Measurements from ENCODE around the gene IL17RE. TPM values are rescaled to one million over a fixed set of nuclear protein-coding genes. Genes with fewer than 3 reads are reported as not detected.
"Not testable (repeated sequence)": the region's sequence is repeated elsewhere in the genome, so short reads cannot be mapped to it uniquely, and the experiment has no call there.

IL17RE gene
- polyA plus RNA-seq, 3 donors: 6.4 to 7.3 (median 6.7) TPM

- no peak overlapping the region for H3K27ac ChIP-seq (ENCODE audit: low read depth, low read length)
- 31 to 56% (median 48%) methylated on average over 8 of the region's 8 CpGs for WGBS, 3 donors
These were observed 4.0 kb upstream of the IL17RE start for GRCh38 chr3:9898467-9899241.

GRCh38 chr3:9899289-9899791 lies 3.3 kb upstream of the IL17RE start:
- H3K27ac ChIP-seq (ENCODE audit: low read depth, low read length): no peak overlapping the region
- 48 to 55% (median 54%) methylated on average over 3 of the region's 3 CpGs for WGBS, 3 donors

- H3K27ac ChIP-seq (ENCODE audit: low read depth, low read length): not testable (repeated sequence)
These were observed 1.7 kb upstream of the IL17RE start for GRCh38 chr3:9900965-9901415.

DNA sequence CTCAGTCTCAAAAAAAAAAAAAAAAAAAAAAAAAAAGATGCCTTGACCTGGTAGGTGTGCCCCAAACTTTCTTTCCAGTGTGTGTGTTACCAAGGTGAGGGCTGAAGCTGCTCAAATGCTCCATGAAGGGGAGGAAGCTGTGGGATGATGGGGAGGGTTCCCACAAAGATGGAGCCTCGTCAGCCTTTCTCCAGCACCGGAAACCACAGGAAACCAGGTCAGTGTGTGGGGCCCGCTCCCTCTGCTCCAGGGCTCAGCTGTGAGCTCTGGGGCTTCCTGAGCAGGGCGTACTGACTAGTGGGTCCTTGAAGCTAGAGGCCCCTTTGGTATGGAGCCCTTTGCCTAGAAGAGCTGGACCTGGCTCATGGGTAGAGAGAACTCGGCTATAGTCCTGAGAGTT lies 681 bp upstream of the IL17RE start:
- WGBS, 3 donors: 44 to 66% (median 47%) methylated on average over 5 of the region's 5 CpGs
- H3K27ac ChIP-seq (ENCODE audit: low read depth, low read length): no peak overlapping the region

More at GRCh38 chr3:9900965-9901415, 1.7 kb upstream of the IL17RE start:
- WGBS, 3 donors: 57 to 95% (median 92%) methylated on average over 6 of the region's 6 CpGs

GRCh38 chr3:9903238-9903624 lies 583 bp downstream of the IL17RE start:
- no peak overlapping the region for H3K27ac ChIP-seq (ENCODE audit: low read depth, low read length)

DNA sequence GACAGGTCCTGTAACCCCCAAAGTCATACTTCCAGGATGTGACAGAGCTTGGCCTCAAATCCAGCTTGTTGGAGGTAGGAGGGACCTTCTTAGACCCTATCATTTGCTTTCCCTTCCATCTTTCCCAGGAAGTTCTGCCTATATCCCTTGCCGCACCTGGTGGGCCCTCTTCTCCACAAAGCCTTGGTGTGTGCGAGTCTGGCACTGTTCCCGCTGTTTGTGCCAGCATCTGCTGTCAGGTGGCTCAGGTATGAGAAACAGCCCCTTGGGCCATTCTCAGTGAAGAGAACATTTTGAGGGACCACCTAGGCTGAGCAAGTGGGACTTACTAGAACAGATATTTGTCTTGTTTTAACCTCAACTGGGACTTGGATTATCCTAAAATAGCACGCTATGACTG lies 1.3 kb downstream of the IL17RE start:
- WGBS, 3 donors: 63 to 91% (median 90%) methylated on average over 4 of the region's 4 CpGs
- no peak overlapping the region for H3K27ac ChIP-seq (ENCODE audit: low read depth, low read length)

More at GRCh38 chr3:9903238-9903624, 583 bp downstream of the IL17RE start:
- 7 to 20% (median 19%) methylated on average over 4 of the region's 4 CpGs for WGBS, 3 donors

- WGBS, 3 donors: 89 to 93% (median 90%) methylated on average over 5 of the region's 5 CpGs
- H3K27ac ChIP-seq (ENCODE audit: low read depth, low read length): no peak overlapping the region
These were observed 3.8 kb downstream of the IL17RE start for GRCh38 chr3:9906480-9906879.

DNA sequence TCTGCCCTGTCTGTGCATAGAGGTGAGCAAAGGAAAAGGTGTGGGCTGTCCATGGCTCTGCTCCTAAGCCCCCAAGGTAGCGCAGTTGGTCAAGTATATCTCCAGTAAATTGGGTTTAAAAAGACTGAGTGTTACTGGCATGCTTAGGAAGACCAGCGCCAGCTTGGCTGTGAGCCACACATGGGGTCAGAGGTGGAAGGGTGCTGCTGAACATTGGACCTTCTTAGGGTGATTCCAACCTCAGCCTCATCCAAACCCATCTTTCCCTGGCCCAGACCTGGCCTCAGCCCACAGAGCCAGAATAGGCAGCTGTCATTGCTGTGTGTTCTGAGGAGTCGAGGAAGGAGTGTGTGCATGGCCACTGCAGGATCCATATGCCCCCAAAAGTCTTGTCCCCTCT lies 5.6 kb downstream of the IL17RE start:
- H3K27ac ChIP-seq (ENCODE audit: low read depth, low read length): no peak overlapping the region
- 91 to 100% (median 94%) methylated on average over 3 of the region's 3 CpGs for WGBS, 3 donors

DNA sequence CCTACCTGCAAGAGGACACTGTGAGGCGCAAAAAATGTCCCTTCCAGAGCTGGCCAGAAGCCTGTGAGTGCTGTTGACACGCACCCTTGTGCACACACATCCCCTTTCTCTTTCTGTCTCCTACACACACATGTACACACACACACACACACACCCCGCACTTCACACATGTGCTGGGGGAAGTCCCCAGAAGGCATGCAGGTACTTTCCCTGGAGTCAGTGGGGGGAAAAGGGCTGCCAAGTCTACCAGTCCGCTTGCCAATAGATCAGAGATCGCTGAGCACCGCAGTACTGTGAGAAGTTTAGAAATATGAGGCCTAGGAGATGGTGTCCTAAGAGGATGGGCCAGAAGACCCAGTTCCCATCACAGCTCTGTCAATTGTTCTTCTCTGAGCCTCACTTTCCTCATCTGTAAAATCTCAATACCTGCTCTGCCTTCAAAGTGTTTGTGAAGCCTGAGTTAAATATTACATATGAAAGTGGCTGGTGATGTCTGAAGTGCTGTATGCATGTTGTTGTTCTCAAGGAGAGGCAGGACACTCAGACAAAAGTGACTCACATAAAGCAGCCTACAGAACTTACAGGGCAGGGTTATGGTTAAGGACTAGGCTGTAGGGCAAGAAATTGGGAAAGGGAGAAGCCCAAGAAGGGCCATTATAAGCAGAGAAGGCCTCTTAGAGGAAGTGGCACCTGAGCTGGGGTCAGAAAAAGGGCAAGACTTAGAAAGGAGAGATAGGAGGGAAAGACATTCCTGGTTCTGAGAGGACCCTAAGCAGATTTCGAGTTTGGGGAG lies 6.8 kb downstream of the IL17RE start:
- WGBS, 3 donors: 81 to 89% (median 83%) methylated on average over 7 of the region's 7 CpGs
- no peak overlapping the region for H3K27ac ChIP-seq (ENCODE audit: low read depth, low read length)

- WGBS, 3 donors: 55 to 89% (median 75%) methylated on average over 8 of the region's 8 CpGs
- no peak overlapping the region for H3K27ac ChIP-seq (ENCODE audit: low read depth, low read length)
These were observed 9.2 kb downstream of the IL17RE start for GRCh38 chr3:9911863-9912262.

DNA sequence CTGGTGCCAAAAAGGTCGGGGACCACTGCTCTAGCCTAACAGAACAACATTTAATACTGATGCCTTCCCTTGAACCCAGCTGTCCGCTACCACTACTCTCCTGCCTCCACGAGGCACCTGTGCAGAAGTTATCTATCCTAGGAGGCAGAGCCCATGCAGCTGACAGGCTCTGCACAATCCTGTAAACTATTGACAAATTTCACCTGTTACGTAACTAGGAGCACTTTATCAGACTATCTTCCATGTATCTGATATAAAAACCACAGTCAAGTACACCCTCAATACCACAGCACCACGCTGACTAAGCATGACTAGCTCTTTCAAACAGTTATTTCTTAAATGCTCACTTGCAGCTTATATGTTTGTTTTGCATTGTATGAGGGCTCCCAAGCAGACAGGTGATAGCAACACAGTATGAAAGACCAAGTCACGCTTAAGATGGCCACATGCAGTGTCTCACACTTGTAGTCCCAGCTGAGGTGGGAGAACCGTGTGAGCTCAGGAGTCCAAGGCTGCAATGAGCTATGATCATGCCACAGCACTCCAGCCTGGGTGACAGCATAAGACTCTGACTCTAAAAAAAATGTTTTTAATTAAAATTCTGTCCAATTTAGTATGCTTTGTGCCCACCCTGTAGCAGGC lies 9.8 kb downstream of the IL17RE start:
- WGBS, 3 donors: 52 to 76% (median 66%) methylated on average over 7 of the region's 7 CpGs
- H3K27ac ChIP-seq (ENCODE audit: low read depth, low read length): no peak overlapping the region

DNA sequence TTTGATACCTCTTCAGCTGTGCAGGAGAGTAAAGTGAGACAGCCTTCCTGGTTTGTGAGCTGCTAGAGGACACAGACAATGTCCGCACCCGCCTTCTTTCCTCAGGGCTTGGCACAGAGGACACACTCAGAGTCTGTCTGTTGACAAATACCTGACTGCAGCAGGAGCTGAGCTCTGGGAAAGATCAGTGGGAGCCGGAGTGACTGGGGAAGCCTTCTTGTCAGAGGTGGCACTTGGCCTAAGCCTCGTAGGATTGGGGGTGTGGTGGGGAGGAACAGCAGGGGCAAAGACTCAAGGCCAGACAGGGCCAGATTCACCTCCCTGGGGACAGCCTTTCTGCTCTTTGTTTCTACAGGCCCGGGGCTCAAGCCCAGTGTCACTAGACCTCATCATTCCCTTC lies 11.0 kb downstream of the IL17RE start:
- WGBS, 3 donors: 56 to 79% (median 65%) methylated on average over 5 of the region's 5 CpGs
- no peak overlapping the region for H3K27ac ChIP-seq (ENCODE audit: low read depth, low read length)

- H3K27ac ChIP-seq (ENCODE audit: low read depth, low read length): no peak overlapping the region
- WGBS, 3 donors: 36 to 74% (median 58%) methylated on average over 1 of the region's 1 CpG
These were observed 11.4 kb downstream of the IL17RE start for GRCh38 chr3:9914011-9914410.

GRCh38 chr3:9914559-9915253 lies 12.1 kb downstream of the IL17RE start:
- WGBS, 3 donors: 19 to 31% (median 22%) methylated on average over 15 of the region's 15 CpGs
- peak overlapping the region; percentile 17 for H3K27ac ChIP-seq (ENCODE audit: low read depth, low read length)

GRCh38 chr3:9915254-9916141 lies 12.8 kb downstream of the IL17RE start:
- 0 to 1% (median 0%) methylated on average over 73 to 98 of the region's 99 CpGs for WGBS, 3 donors
- peak overlapping the region; percentile 29 for H3K27ac ChIP-seq (ENCODE audit: low read depth, low read length)

GRCh38 chr3:9916346-9916733 lies 13.7 kb downstream of the IL17RE start:
- peak overlapping the region; percentile 55 for H3K27ac ChIP-seq (ENCODE audit: low read depth, low read length)
- 34 to 51% (median 46%) methylated on average over 7 of the region's 7 CpGs for WGBS, 3 donors

All from adipose tissue (tissue), 3 donors.